ENCODE measurements around the gene CPXM1. TPM values are rescaled to one million over a fixed set of nuclear protein-coding genes. Genes with fewer than 3 reads are reported as not detected.

The CPXM1 gene
- total and polyA plus RNA-seq, 2 donors from 2014 or later: 5.2 to 7.1 TPM

DNA sequence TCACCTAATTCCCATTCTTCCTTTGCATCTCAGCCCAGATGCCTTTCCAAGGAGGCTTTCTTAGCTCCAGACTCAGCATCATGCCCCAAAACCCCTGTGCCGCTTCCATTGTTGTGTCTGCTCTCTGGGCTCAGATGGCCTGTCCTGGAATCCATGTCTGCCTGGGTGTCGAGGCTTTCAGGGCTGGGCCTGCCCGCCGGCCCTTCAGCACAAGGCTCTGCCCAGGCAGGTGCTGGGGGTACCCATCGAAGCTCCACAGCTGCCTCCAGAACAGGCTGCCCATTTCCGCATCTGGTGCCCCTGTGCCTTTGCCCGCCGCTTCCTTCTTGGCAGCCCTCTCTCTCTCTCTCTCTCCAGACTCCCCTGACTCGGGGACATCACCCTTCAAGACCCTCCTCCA is 1.2 kb downstream of the CPXM1 start:
- DNase-seq (no peak), FAIRE-seq (no peak)
- intact Hi-C loops (cut with DNase I): no loop called here
- Histone ChIP-seq H3K27ac (ENCODE audit: low read depth in 2 of 2, low read length in 2 of 2) (no peak overlapping the region), H3K4me1 (ENCODE audit: control insufficient read depth in 2 of 3, insufficient read depth in 2 of 3, low read depth in 1 of 3, low read length in 3 of 3) (peaks cover 0 to 3% (median 0%) of the 10 kb centered on the region in 3 donors), H3K27me3 (ENCODE audit: control insufficient read depth, insufficient read depth, low read length) (peaks cover 2% of the 10 kb centered on the region), H3K4me3 (ENCODE audit: low read length in 3 of 3) (peak overlapping the region in 2 of 3 donors; percentile 47 to 90), H3K36me3 (ENCODE audit: control insufficient read depth in 2 of 3, insufficient read depth in 3 of 3, low read length in 3 of 3) (no peaks in the 10 kb centered on the region), H3K9me3 (ENCODE audit: control insufficient read depth in 2 of 3, insufficient read depth in 1 of 3, low read length in 3 of 3) (no peaks in the 10 kb centered on the region), H3K9ac (ENCODE audit: low read length in 3 of 3) (peak overlapping the region in 1 of 3 donors; percentile 82)
- TF ChIP-seq, protein P1, sequence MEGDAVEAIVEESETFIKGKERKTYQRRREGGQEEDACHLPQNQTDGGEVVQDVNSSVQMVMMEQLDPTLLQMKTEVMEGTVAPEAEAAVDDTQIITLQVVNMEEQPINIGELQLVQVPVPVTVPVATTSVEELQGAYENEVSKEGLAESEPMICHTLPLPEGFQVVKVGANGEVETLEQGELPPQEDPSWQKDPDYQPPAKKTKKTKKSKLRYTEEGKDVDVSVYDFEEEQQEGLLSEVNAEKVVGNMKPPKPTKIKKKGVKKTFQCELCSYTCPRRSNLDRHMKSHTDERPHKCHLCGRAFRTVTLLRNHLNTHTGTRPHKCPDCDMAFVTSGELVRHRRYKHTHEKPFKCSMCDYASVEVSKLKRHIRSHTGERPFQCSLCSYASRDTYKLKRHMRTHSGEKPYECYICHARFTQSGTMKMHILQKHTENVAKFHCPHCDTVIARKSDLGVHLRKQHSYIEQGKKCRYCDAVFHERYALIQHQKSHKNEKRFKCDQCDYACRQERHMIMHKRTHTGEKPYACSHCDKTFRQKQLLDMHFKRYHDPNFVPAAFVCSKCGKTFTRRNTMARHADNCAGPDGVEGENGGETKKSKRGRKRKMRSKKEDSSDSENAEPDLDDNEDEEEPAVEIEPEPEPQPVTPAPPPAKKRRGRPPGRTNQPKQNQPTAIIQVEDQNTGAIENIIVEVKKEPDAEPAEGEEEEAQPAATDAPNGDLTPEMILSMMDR (IDR thresholded peaks at IDR 0.05; ENCODE audit: borderline replicate concordance, extremely low read depth, insufficient read depth): no peak

GRCh38 chr20:2798814-2799213 is 1.6 kb downstream of the CPXM1 start:
- H3K27me3 ChIP-seq (ENCODE audit: control insufficient read depth, insufficient read depth, low read length): no peaks in the 10 kb centered on the region
- intact Hi-C loops (cut with DNase I): no loop called here
- no peak overlapping the region for H3K27ac ChIP-seq (ENCODE audit: low read depth in 2 of 2, low read length in 2 of 2)

DNA sequence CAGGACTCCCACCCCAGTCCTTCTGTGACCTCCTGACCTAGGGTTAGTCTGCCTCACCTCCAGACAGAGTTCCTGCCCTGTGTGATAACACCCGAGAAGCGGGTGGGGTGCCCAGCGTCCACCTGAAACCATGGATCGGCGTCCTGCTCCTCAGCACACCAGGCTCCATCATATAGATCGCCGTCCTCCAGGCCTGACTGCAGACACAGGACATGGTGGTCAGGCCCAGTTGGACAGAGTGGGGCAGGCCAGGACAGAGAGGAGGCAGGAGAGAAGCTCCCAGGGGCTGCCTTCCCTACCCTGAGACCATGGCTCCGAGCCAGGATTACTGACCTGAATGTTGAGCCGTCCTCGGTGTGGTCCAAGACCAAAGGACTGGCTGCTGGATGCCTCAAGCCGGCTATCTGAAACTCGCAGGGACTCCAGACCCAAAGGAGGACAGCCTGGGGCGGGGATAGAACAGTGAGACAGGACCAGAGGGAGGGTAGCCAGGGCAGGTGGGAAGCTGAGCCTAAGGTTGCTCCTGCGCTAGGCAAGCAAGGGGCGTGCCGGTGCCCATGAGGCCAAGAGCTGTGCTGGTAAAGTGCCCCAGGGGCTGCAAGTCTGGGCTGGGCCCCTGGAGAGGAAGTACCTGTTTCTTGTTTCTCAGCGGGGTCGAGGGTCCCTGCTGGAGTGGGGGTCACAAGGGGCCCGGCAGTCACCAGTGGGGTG is 2.2 kb downstream of the CPXM1 start:
- no peak overlapping the region for H3K9ac ChIP-seq (ENCODE audit: low read length in 3 of 3)
- H3K27me3 ChIP-seq (ENCODE audit: control insufficient read depth, insufficient read depth, low read length): no peaks in the 10 kb centered on the region
- H3K4me3 ChIP-seq (ENCODE audit: low read length in 3 of 3): no peak overlapping the region
- TF ChIP-seq, protein P1 (IDR thresholded peaks at IDR 0.05; ENCODE audit: borderline replicate concordance, extremely low read depth, insufficient read depth): no peak
- H3K36me3 ChIP-seq (ENCODE audit: control insufficient read depth in 2 of 3, insufficient read depth in 3 of 3, low read length in 3 of 3): no peaks in the 10 kb centered on the region
- FAIRE-seq: no peak
- H3K27ac ChIP-seq (ENCODE audit: low read depth in 2 of 2, low read length in 2 of 2): no peak overlapping the region
- intact Hi-C loops (cut with DNase I): no loop called here
- peaks cover 0 to 3% (median 0%) of the 10 kb centered on the region in 3 donors for H3K4me1 ChIP-seq (ENCODE audit: control insufficient read depth in 2 of 3, insufficient read depth in 2 of 3, low read depth in 1 of 3, low read length in 3 of 3)
- no peaks in the 10 kb centered on the region for H3K9me3 ChIP-seq (ENCODE audit: control insufficient read depth in 2 of 3, insufficient read depth in 1 of 3, low read length in 3 of 3)
- no peak for DNase-seq

More at GRCh38 chr20:2798814-2799213, 1.6 kb downstream of the CPXM1 start:
- Histone ChIP-seq H3K36me3 (ENCODE audit: control insufficient read depth in 2 of 3, insufficient read depth in 3 of 3, low read length in 3 of 3) (no peaks in the 10 kb centered on the region), H3K4me1 (ENCODE audit: control insufficient read depth in 2 of 3, insufficient read depth in 2 of 3, low read depth in 1 of 3, low read length in 3 of 3) (peaks cover 0 to 3% (median 0%) of the 10 kb centered on the region in 3 donors), H3K9ac (ENCODE audit: low read length in 3 of 3) (no peak overlapping the region), H3K4me3 (ENCODE audit: low read length in 3 of 3) (peak overlapping the region in 1 of 3 donors; percentile 26), H3K9me3 (ENCODE audit: control insufficient read depth in 2 of 3, insufficient read depth in 1 of 3, low read length in 3 of 3) (no peaks in the 10 kb centered on the region)
- peak in 3 of 5 donors; percentile 69 to 84 (median 69) for DNase-seq
- no peak for FAIRE-seq
- TF ChIP-seq, protein P1 (IDR thresholded peaks at IDR 0.05; ENCODE audit: borderline replicate concordance, extremely low read depth, insufficient read depth): no peak

All from kidney (tissue), 14 donors.